Activated CD8-positive, alpha-beta memory T cell treated with anti-CD3 and anti-CD28 coated beads for 24 hours (primary cell): ENCODE data around the gene AOPEP.
A peak's percentile ranks its signal among the peaks of the same experiment; 100 is the strongest.

Experiments
- DNase-seq: peaks from one replicate; pipeline ENCODE4 v3.0.0-alpha.2; 2020

Gene AOPEP

GRCh38 chr9:95107976-95108375 is 381.5 kb downstream of the AOPEP start:
- DNase-seq = no peak

GRCh38 chr9:95108777-95109176 is 382.3 kb downstream of the AOPEP start:
- DNase-seq = no peak

- no peak for DNase-seq
These were observed 383.0 kb downstream of the AOPEP start for GRCh38 chr9:95109456-95109855.

GRCh38 chr9:95110921-95111525 is 384.5 kb downstream of the AOPEP start:
- DNase-seq = no peak

- no peak for DNase-seq
These were observed 385.2 kb downstream of the AOPEP start for GRCh38 chr9:95111716-95112115.

GRCh38 chr9:95112436-95113280 is 386.2 kb downstream of the AOPEP start:
- no peak for DNase-seq

GRCh38 chr9:95115104-95115503 is 388.6 kb downstream of the AOPEP start:
- no peak for DNase-seq

GRCh38 chr9:95116002-95116807 is 389.7 kb downstream of the AOPEP start:
- DNase-seq = no peak

GRCh38 chr9:95116808-95117204 is 390.3 kb downstream of the AOPEP start:
- DNase-seq = no peak

- no peak for DNase-seq
These were observed 392.1 kb downstream of the AOPEP start for GRCh38 chr9:95118596-95118995.

- no peak for DNase-seq
These were observed 394.4 kb downstream of the AOPEP start for GRCh38 chr9:95120781-95121370.

- no peak for DNase-seq
These were observed 398.3 kb downstream of the AOPEP start for GRCh38 chr9:95124582-95125367.

GRCh38 chr9:95125652-95126051 is 399.2 kb downstream of the AOPEP start:
- DNase-seq = no peak

GRCh38 chr9:95126739-95127138 is 400.2 kb downstream of the AOPEP start:
- no peak for DNase-seq

GRCh38 chr9:95127249-95128176 is 401.0 kb downstream of the AOPEP start:
- DNase-seq = peak; percentile 87

GRCh38 chr9:95128177-95128524 is 401.7 kb downstream of the AOPEP start:
- DNase-seq = no peak

GRCh38 chr9:95129476-95130291 is 403.2 kb downstream of the AOPEP start:
- DNase-seq = no peak

- DNase-seq = no peak
These were observed 404.0 kb downstream of the AOPEP start for GRCh38 chr9:95130484-95130883.

GRCh38 chr9:95131023-95131943 is 404.8 kb downstream of the AOPEP start:
- peak; percentile 71 for DNase-seq
